IPS-NIHi11 (cell line): Measurements from ENCODE around the gene NELL1.

Source experiments
- DNase-seq: peaks from one replicate; pipeline ENCODE4 v3.0.0; 2012; ENCODE audit warnings: mixed read lengths, low spot score

NELL1 gene

GRCh38 chr11:20873054-20873453, 203.7 kb downstream of the NELL1 start:
- peak; percentile 72 for DNase-seq

- no peak for DNase-seq
Observed at GRCh38 chr11:20874358-20874757, 205.0 kb downstream of the NELL1 start.

GRCh38 chr11:20875889-20876288, 206.5 kb downstream of the NELL1 start:
- no peak for DNase-seq

GRCh38 chr11:20876738-20877137, 207.4 kb downstream of the NELL1 start:
- DNase-seq, result no peak

GRCh38 chr11:20880094-20880493, 210.7 kb downstream of the NELL1 start:
- DNase-seq, result no peak

- DNase-seq, result no peak
Observed at GRCh38 chr11:20881328-20882079, 212.1 kb downstream of the NELL1 start.

GRCh38 chr11:20887137-20887536, 217.8 kb downstream of the NELL1 start:
- DNase-seq, result no peak

- DNase-seq, result no peak
Observed at GRCh38 chr11:20894296-20894695, 224.9 kb downstream of the NELL1 start.

- no peak for DNase-seq
Observed at GRCh38 chr11:20909995-20910726, 240.8 kb downstream of the NELL1 start.

GRCh38 chr11:20910733-20911132, 241.3 kb downstream of the NELL1 start:
- no peak for DNase-seq

- no peak for DNase-seq
Observed at GRCh38 chr11:20912065-20912821, 242.9 kb downstream of the NELL1 start.

GRCh38 chr11:20912922-20913512, 243.6 kb downstream of the NELL1 start:
- no peak for DNase-seq

GRCh38 chr11:20917306-20917705, 247.9 kb downstream of the NELL1 start:
- no peak for DNase-seq

- no peak for DNase-seq
Observed at GRCh38 chr11:20926799-20927540, 257.6 kb downstream of the NELL1 start.

GRCh38 chr11:20931029-20931428, 261.6 kb downstream of the NELL1 start:
- DNase-seq, result no peak

- no peak for DNase-seq
Observed at GRCh38 chr11:20933086-20933485, 263.7 kb downstream of the NELL1 start.

GRCh38 chr11:20933958-20934357, 264.6 kb downstream of the NELL1 start:
- no peak for DNase-seq

- no peak for DNase-seq
Observed at GRCh38 chr11:20934516-20934915, 265.1 kb downstream of the NELL1 start.

GRCh38 chr11:20937826-20938225, 268.4 kb downstream of the NELL1 start:
- DNase-seq, result no peak

- DNase-seq, result no peak
Observed at GRCh38 chr11:20949585-20949984, 280.2 kb downstream of the NELL1 start.

- no peak for DNase-seq
Observed at GRCh38 chr11:20962581-20962980, 293.2 kb downstream of the NELL1 start.

- DNase-seq, result no peak
Observed at GRCh38 chr11:20963596-20963995, 294.2 kb downstream of the NELL1 start.
